HCT116 (cell line): Measurements from ENCODE around the gene KRTAP29-1. TPM values are rescaled to one million over a fixed set of nuclear protein-coding genes. Genes with fewer than 3 reads are reported as not detected.

Experiments
- ATAC-seq: fragments of 200-7000 bp; cut with Tn5 transposase; 2 replicates; pipeline ENCODE4 v1.9.1; 2020; ENCODE audit warnings: mild to moderate bottlenecking, moderate library complexity
- BruUV-seq: library from RNA; stranded (reverse); fragments of 400-500 nt; replicated peaks from 2 replicates; lab custom pipeline; 2021; lab: Mats Ljungman, UMichigan
- CTCF ChIA-PET: fragments of 300-600 bp; sonication (Branson Sonifier 250); formaldehyde crosslinking; loops from one replicate; lab custom pipeline; 2021; ENCODE audit warnings: antibody characterized with exemption; lab: Charles Lee
- POLR2A ChIA-PET: fragments of 300-600, 350-600 bp; sonication (Branson Sonifier 250); formaldehyde crosslinking; loops from one replicate; lab custom pipeline; 2021; ENCODE audit warnings: antibody characterized with exemption; lab: Charles Lee
- RAD21 ChIA-PET, 2 experiments: fragments of 300-600 bp; sonication (Branson Sonifier 250); formaldehyde crosslinking; loops; one replicate each; lab custom pipeline; 2023; ENCODE audit warnings: low total read pairs in 2 of 2; ENCODE audit not compliant: uncharacterized antibody in 2 of 2, unreplicated experiment in 2 of 2, low non-redundant PET in 1 of 2; lab: Charles Lee
- DNase-seq: peaks from one replicate; pipeline ENCODE4 v3.0.0-alpha.2; 2010; ENCODE audit warnings: low read depth, low spot score
- H2AFZ ChIP-seq: fragments of 200-600 bp; shearing (Covaris generic), sonication (generic); 2 replicates; pipeline ENCODE4 v1.6.1; 2017; ENCODE audit warnings: low read depth, mixed run types, mixed read lengths, antibody characterized with exemption, low read length; ENCODE audit not compliant: poor library complexity, severe bottlenecking
- H3K27ac ChIP-seq: 2 replicates; pipeline ENCODE4 v1.5.1; 2012; ENCODE audit warnings: low read depth, low read length
- H3K27me3 ChIP-seq: fragments of 200-600 bp; sonication (generic); 2 replicates; pipeline ENCODE4 v1.6.1; 2016; ENCODE audit warnings: mixed run types, low read length, mixed read lengths; ENCODE audit not compliant: insufficient read depth
- H3K36me3 ChIP-seq, 2 experiments: fragments of 200-500 bp in 1 of 2; fragments of 200-600 bp in 1 of 2; sonication (Bioruptor generic) in 1 of 2; sonication (generic) in 1 of 2; 2 replicates each; pipeline versions ENCODE4 v1.5.1 to v1.6.1; 2014 to 2016; ENCODE audit warnings: low read length in 2 of 2, inconsistent platforms in 1 of 2, mixed read lengths in 1 of 2, mixed run types in 1 of 2; ENCODE audit not compliant: insufficient read depth in 2 of 2, control insufficient read depth in 1 of 2
- H3K4me1 ChIP-seq, 2 experiments: fragments of 200-600 bp in 1 of 2; sonication (generic) in 1 of 2; 2 replicates each; pipeline versions ENCODE4 v1.5.1 to v1.6.1; 2012 to 2017; ENCODE audit warnings: low read length in 2 of 2, inconsistent platforms in 1 of 2, mild to moderate bottlenecking in 1 of 2, mixed read lengths in 1 of 2, mixed run types in 1 of 2, moderate library complexity in 1 of 2; ENCODE audit not compliant: insufficient read depth in 2 of 2, control insufficient read depth in 1 of 2
- H3K4me2 ChIP-seq: fragments of 200-600 bp; sonication (generic); 2 replicates; pipeline ENCODE4 v1.6.1; 2017; ENCODE audit warnings: mixed run types, low read length, mixed read lengths
- H3K4me3 ChIP-seq, 2 experiments: fragments of 200-600 bp in 1 of 2; sonication (generic) in 1 of 2; replicated peaks in 1 of 2; 2 replicates each; pipeline ENCODE4 v1.5.1; 2011 to 2016; ENCODE audit warnings: low read length in 2 of 2, control low read depth in 1 of 2, low read depth in 1 of 2, mild to moderate bottlenecking in 1 of 2, mixed read lengths in 1 of 2, mixed run types in 1 of 2
- H3K79me2 ChIP-seq: fragments of 200-600 bp; sonication (generic); 2 replicates; pipeline ENCODE4 v1.6.1; 2017; ENCODE audit warnings: mild to moderate bottlenecking, mixed run types, low read length, moderate library complexity, mixed read lengths; ENCODE audit not compliant: insufficient read depth
- H3K9ac ChIP-seq: fragments of 200-600 bp; sonication (generic); 2 replicates; pipeline ENCODE4 v1.6.1; 2016; ENCODE audit warnings: low read length, mixed read lengths
- H3K9me2 ChIP-seq: fragments of 200-600 bp; sonication (generic), shearing (Covaris generic); 2 replicates; pipeline ENCODE4 v1.6.1; 2017; ENCODE audit warnings: mixed run types, mild to moderate bottlenecking, moderate library complexity; ENCODE audit not compliant: insufficient read depth
- H3K9me3 ChIP-seq, 2 experiments: fragments of 200-500 bp in 1 of 2; fragments of 200-600 bp in 1 of 2; sonication (Bioruptor generic) in 1 of 2; sonication (generic) in 1 of 2; 2 replicates each; pipeline ENCODE4 v1.6.1; 2014 to 2017; ENCODE audit warnings: low read length in 2 of 2, mixed read lengths in 2 of 2, inconsistent platforms in 1 of 2, low read depth in 1 of 2, mild to moderate bottlenecking in 1 of 2, mixed run types in 1 of 2, moderate library complexity in 1 of 2; ENCODE audit not compliant: control insufficient read depth in 1 of 2, insufficient read depth in 1 of 2
- H4K20me1 ChIP-seq: fragments of 200-600 bp; sonication (generic), shearing (Covaris generic); 2 replicates; pipeline ENCODE4 v1.6.1; 2017; ENCODE audit warnings: mixed run types, mild to moderate bottlenecking, moderate library complexity; ENCODE audit not compliant: insufficient read depth
- FOSL1 ChIP-seq: IDR thresholded peaks from 2 replicates; pipeline ENCODE4 v1.6.1; 2012; ENCODE audit warnings: low read depth
- SIN3A ChIP-seq: IDR thresholded peaks from 2 replicates; pipeline ENCODE4 v1.6.1; 2012; ENCODE audit warnings: low read depth
- TCF7L2 ChIP-seq: IDR thresholded peaks from 2 replicates; pipeline ENCODE4 v1.7.0; 2011; ENCODE audit warnings: borderline replicate concordance, inconsistent platforms; ENCODE audit not compliant: insufficient read depth, insufficient read length; ENCODE audit errors: extremely low read depth
- YY1 ChIP-seq: IDR thresholded peaks from 2 replicates; pipeline ENCODE4 v1.6.1; 2011; ENCODE audit warnings: low read length, low read depth, moderate library complexity, mild to moderate bottlenecking; ENCODE audit not compliant: insufficient replicate concordance; ENCODE audit errors: extremely low read depth
- ZNF274 ChIP-seq: fragments of 200-500 bp; sonication (Bioruptor generic); IDR thresholded peaks from 2 replicates; pipeline ENCODE4 v1.6.1; 2014; ENCODE audit warnings: mild to moderate bottlenecking, low read depth, low read length, inconsistent platforms
- intact Hi-C: fragments of 100-400 bp; cut with micrococcal nuclease; formaldehyde crosslinking; loops from 2 replicates; pipeline ENCODE4 v1.10.0; 2022
- total RNA-seq: library from RNA; stranded (reverse); gene quantifications from one replicate; pipeline ENCODE4 v1.2.1, GENCODE V29; 2021; ENCODE audit not compliant: unreplicated experiment
- TF ChIP-seq, protein P1 (sequence below): IDR thresholded peaks from 2 replicates; pipeline ENCODE4 v1.6.1; 2011; ENCODE audit warnings: mild to moderate bottlenecking, low read length, moderate library complexity; ENCODE audit not compliant: insufficient replicate concordance; ENCODE audit errors: extremely low read depth
- TF ChIP-seq, protein P2 (sequence below): IDR thresholded peaks from 2 replicates; pipeline ENCODE4 v1.6.1; 2012
- TF ChIP-seq, protein P3 (sequence below): IDR thresholded peaks from 2 replicates; pipeline ENCODE4 v1.6.1; 2012; ENCODE audit warnings: low read depth
- TF ChIP-seq, protein P4 (sequence below): IDR thresholded peaks from 2 replicates; pipeline ENCODE4 v1.6.1; 2012

KRTAP29-1 gene
- total RNA-seq, 1 experiment from 2014 or later = 0.22 TPM

DNA sequence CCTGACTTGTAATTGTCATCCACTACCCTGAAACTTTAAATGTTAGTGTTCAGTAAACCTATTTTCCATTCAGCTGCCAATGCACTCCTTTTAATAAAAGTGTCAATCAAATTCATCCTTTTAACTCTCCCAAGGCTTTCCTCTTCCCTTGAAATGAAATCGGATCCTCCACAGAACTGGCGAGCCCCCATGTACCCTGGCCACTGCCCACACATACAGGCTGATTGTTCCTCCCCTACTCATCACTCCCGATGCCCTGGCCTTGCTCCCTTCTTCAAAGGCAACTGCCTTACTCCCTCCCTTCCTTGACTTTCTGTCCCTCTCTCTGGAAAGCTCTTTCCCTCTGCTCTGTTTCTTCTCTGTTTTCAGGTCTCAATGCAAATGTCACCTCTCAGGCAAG, 40.4 kb upstream of the KRTAP29-1 start:
- peaks cover 3 to 9% of the 10 kb centered on the region in 2 experiments; a peak in 1 of 4 replicates for H3K9me3 ChIP-seq
- no peak overlapping the region for H3K9ac ChIP-seq
- TF ChIP-seq, protein P1, sequence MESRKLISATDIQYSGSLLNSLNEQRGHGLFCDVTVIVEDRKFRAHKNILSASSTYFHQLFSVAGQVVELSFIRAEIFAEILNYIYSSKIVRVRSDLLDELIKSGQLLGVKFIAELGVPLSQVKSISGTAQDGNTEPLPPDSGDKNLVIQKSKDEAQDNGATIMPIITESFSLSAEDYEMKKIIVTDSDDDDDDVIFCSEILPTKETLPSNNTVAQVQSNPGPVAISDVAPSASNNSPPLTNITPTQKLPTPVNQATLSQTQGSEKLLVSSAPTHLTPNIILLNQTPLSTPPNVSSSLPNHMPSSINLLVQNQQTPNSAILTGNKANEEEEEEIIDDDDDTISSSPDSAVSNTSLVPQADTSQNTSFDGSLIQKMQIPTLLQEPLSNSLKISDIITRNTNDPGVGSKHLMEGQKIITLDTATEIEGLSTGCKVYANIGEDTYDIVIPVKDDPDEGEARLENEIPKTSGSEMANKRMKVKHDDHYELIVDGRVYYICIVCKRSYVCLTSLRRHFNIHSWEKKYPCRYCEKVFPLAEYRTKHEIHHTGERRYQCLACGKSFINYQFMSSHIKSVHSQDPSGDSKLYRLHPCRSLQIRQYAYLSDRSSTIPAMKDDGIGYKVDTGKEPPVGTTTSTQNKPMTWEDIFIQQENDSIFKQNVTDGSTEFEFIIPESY = no peak
- TF ChIP-seq, protein P2, sequence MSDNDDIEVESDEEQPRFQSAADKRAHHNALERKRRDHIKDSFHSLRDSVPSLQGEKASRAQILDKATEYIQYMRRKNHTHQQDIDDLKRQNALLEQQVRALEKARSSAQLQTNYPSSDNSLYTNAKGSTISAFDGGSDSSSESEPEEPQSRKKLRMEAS = no peak
- TF ChIP-seq, protein P3, sequence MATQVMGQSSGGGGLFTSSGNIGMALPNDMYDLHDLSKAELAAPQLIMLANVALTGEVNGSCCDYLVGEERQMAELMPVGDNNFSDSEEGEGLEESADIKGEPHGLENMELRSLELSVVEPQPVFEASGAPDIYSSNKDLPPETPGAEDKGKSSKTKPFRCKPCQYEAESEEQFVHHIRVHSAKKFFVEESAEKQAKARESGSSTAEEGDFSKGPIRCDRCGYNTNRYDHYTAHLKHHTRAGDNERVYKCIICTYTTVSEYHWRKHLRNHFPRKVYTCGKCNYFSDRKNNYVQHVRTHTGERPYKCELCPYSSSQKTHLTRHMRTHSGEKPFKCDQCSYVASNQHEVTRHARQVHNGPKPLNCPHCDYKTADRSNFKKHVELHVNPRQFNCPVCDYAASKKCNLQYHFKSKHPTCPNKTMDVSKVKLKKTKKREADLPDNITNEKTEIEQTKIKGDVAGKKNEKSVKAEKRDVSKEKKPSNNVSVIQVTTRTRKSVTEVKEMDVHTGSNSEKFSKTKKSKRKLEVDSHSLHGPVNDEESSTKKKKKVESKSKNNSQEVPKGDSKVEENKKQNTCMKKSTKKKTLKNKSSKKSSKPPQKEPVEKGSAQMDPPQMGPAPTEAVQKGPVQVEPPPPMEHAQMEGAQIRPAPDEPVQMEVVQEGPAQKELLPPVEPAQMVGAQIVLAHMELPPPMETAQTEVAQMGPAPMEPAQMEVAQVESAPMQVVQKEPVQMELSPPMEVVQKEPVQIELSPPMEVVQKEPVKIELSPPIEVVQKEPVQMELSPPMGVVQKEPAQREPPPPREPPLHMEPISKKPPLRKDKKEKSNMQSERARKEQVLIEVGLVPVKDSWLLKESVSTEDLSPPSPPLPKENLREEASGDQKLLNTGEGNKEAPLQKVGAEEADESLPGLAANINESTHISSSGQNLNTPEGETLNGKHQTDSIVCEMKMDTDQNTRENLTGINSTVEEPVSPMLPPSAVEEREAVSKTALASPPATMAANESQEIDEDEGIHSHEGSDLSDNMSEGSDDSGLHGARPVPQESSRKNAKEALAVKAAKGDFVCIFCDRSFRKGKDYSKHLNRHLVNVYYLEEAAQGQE = no peak
- no peak for TF ChIP-seq ZNF274
- TF ChIP-seq TCF7L2 = no peak
- no peak for TF ChIP-seq FOSL1
- TF ChIP-seq YY1 = no peak
- TF ChIP-seq, protein P4, sequence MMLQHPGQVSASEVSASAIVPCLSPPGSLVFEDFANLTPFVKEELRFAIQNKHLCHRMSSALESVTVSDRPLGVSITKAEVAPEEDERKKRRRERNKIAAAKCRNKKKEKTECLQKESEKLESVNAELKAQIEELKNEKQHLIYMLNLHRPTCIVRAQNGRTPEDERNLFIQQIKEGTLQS = no peak
- TF ChIP-seq SIN3A = no peak
- TF ChIP-seq, all 23 proteins: peak for 0
- CTCF ChIA-PET = no interaction called here
- H3K4me2 ChIP-seq = no peak overlapping the region
- no peaks in the 10 kb centered on the region for H3K27me3 ChIP-seq
- intact Hi-C loops = no loop called here
- H3K36me3 ChIP-seq = no peaks in the 10 kb centered on the region
- no peaks in the 10 kb centered on the region for H3K79me2 ChIP-seq
- DNase-seq = no peak
- no peak for ATAC-seq
- RAD21 ChIA-PET = no interaction called here
- POLR2A ChIA-PET = no interaction called here
- H2AFZ ChIP-seq = no peak overlapping the region
- no peaks in the 10 kb centered on the region for H4K20me1 ChIP-seq
- no peak overlapping the region for H3K4me3 ChIP-seq
- H3K27ac ChIP-seq = no peak overlapping the region
- no peaks in the 10 kb centered on the region for H3K4me1 ChIP-seq
- no TSS peak for BruUV-seq
- no peaks in the 10 kb centered on the region for H3K9me2 ChIP-seq
